SIG-M5 treated with dmso at 0.1 percent for 504 hours (cell line): ENCODE results near the gene KRT82.
"Not testable (repeated sequence)": the region's sequence is repeated elsewhere in the genome, so short reads cannot be mapped to it uniquely, and the experiment has no call there.

Source experiments
- DNase-seq: peaks from one replicate; lab custom pipeline; 2025; ENCODE audit not compliant: unreplicated experiment; lab: John Stamatoyannopoulos, UW

The KRT82 gene

GRCh38 chr12:52346593-52346992 is 59.5 kb downstream of the KRT82 start:
- no peak for DNase-seq

DNA sequence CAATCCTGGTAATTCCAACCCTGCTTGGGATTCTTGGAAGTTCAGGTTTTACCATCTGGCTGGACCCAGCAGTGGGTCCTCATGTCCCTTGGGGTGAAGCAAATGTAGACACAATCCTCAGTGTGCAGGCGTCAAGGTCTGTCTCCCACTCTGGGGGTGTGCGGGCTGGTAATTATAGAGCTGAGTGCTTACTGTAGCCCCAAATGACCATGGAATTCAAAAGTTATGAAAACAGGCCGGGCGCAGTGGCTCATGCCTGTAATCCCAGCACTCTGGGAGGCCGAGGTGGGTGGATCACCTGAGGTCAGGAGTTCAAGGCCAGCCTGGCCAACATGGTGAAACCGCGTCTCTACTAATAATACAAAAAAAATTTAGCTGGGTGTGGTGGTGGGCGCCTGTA is 61.1 kb downstream of the KRT82 start:
- DNase-seq: not testable (repeated sequence)

- no peak for DNase-seq
Measured at GRCh38 chr12:52344111-52344510, 62.0 kb downstream of the KRT82 start.
